SU-DHL-6 (cell line): ENCODE results near the gene CLEC20A.

Experiments
- H2AFZ ChIP-seq: fragments of 200-600 bp; sonication (generic); 2 replicates; pipeline ENCODE4 v1.6.1; 2014; ENCODE audit warnings: low read depth, mild to moderate bottlenecking, moderate library complexity, mixed read lengths, antibody characterized with exemption, low read length; ENCODE audit not compliant: severe bottlenecking
- H3F3A ChIP-seq: fragments of 200-600 bp; shearing (Covaris generic); 2 replicates; pipeline ENCODE4 v1.6.0; 2016; ENCODE audit warnings: antibody characterized with exemption, mild to moderate bottlenecking; ENCODE audit not compliant: insufficient read depth
- H3K27ac ChIP-seq: fragments of 200-600 bp; sonication (generic); 2 replicates; pipeline ENCODE4 v1.5.1; 2016; ENCODE audit warnings: low read depth, mild to moderate bottlenecking, low read length, moderate library complexity, mixed read lengths
- H3K27me3 ChIP-seq: fragments of 200-600 bp; sonication (generic), shearing (Covaris generic); 2 replicates; pipeline ENCODE4 v1.6.0; 2014; ENCODE audit warnings: mild to moderate bottlenecking, low read length
- H3K36me3 ChIP-seq: fragments of 200-600 bp; sonication (generic); 2 replicates; pipeline ENCODE4 v1.6.1; 2014; ENCODE audit warnings: mild to moderate bottlenecking, low read length, mixed read lengths
- H3K4me2 ChIP-seq: fragments of 300-600, 200-600 bp; shearing (Covaris generic), sonication (generic); 2 replicates; pipeline ENCODE4 v1.6.0; 2014; ENCODE audit warnings: low read length, low read depth, mild to moderate bottlenecking; ENCODE audit not compliant: poor library complexity, severe bottlenecking
- H3K4me3 ChIP-seq: fragments of 200-600 bp; sonication (generic); 2 replicates; pipeline ENCODE4 v1.5.1; 2014; ENCODE audit warnings: antibody characterized with exemption, low read length, mild to moderate bottlenecking, mixed read lengths; ENCODE audit not compliant: insufficient read depth, poor library complexity, severe bottlenecking
- H3K79me2 ChIP-seq: fragments of 200-600 bp; sonication (generic); 2 replicates; pipeline ENCODE4 v1.6.1; 2014; ENCODE audit warnings: mild to moderate bottlenecking, low read length, moderate library complexity; ENCODE audit not compliant: insufficient read depth
- H3K9ac ChIP-seq: fragments of 200-600 bp; sonication (generic); 2 replicates; pipeline ENCODE4 v1.7.0; 2014; ENCODE audit warnings: mild to moderate bottlenecking, low read length
- H3K9me2 ChIP-seq: fragments of 200-600 bp; sonication (generic); replicated peaks from 2 replicates; pipeline ENCODE4 v1.6.1; 2014; ENCODE audit warnings: low read length; ENCODE audit not compliant: insufficient read depth
- H3K9me3 ChIP-seq: fragments of 200-600 bp; sonication (generic); 2 replicates; pipeline ENCODE4 v1.6.1; 2014; ENCODE audit warnings: low read length, mixed read lengths; ENCODE audit not compliant: insufficient read depth
- H4K20me1 ChIP-seq: fragments of 200-600 bp; sonication (generic); 2 replicates; pipeline ENCODE4 v1.6.1; 2014; ENCODE audit warnings: low read depth, mild to moderate bottlenecking, antibody characterized with exemption, low read length, moderate library complexity, mixed read lengths
- CTCF ChIP-seq: fragments of 200-600 bp; sonication (generic); IDR thresholded peaks from one replicate; pipeline ENCODE4 v1.5.1; 2017; ENCODE audit warnings: antibody characterized with exemption, mild to moderate bottlenecking, low read length, moderate library complexity; ENCODE audit not compliant: insufficient read depth, poor library complexity, severe bottlenecking
- EZH2phosphoT487 ChIP-seq: fragments of 200-600 bp; sonication (generic), shearing (Covaris generic); conservative IDR thresholded peaks from 2 replicates; pipeline ENCODE4 v1.6.1; 2018; ENCODE audit warnings: mild to moderate bottlenecking, antibody characterized with exemption, low read length, moderate library complexity, mixed read lengths

The CLEC20A gene

DNA sequence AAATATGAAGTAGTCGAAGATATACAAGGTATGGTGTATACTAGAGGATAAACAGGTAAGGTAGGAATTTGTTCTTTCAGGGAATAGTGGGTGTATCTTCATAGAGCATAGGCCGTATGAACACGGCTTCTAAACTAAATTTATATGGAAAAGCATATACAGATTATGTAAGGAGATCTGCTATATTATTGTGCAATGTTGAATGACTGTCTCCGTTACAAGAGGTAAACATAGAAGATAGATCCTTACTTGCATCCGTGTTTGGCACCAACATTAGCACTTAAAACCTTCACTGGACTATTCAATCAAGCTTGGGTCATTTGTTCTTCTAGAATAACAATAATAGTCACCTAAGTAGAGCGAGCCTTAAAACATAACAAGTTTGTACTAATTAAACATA lies 45.9 kb downstream of the CLEC20A start:
- Histone ChIP-seq H2AFZ (no peak overlapping the region), H3K9ac (no peak overlapping the region), H3K27me3 (no peaks in the 10 kb centered on the region), H3K4me2 (no peak overlapping the region), H4K20me1 (no peaks in the 10 kb centered on the region), H3K27ac (no peak overlapping the region), H3F3A (no peaks in the 10 kb centered on the region), H3K36me3 (no peaks in the 10 kb centered on the region), H3K9me3 (no peaks in the 10 kb centered on the region), H3K79me2 (no peaks in the 10 kb centered on the region), H3K9me2 (no peaks in the 10 kb centered on the region), H3K4me3 (no peak overlapping the region)
- TF ChIP-seq CTCF: no peak
- no peak for TF ChIP-seq EZH2phosphoT487

- H3K36me3 ChIP-seq: no peaks in the 10 kb centered on the region
- no peak overlapping the region for H3K9ac ChIP-seq
- no peak overlapping the region for H3K4me2 ChIP-seq
- TF ChIP-seq EZH2phosphoT487: no peak
- TF ChIP-seq CTCF: no peak
- no peaks in the 10 kb centered on the region for H3K27me3 ChIP-seq
- H3F3A ChIP-seq: no peaks in the 10 kb centered on the region
- no peak overlapping the region for H2AFZ ChIP-seq
- H3K9me3 ChIP-seq: no peaks in the 10 kb centered on the region
- H4K20me1 ChIP-seq: no peaks in the 10 kb centered on the region
- H3K79me2 ChIP-seq: no peaks in the 10 kb centered on the region
- H3K27ac ChIP-seq: no peak overlapping the region
- H3K4me3 ChIP-seq: no peak overlapping the region
- no peaks in the 10 kb centered on the region for H3K9me2 ChIP-seq
These were observed 53.8 kb downstream of the CLEC20A start for GRCh38 chr1:178442925-178443324.

DNA sequence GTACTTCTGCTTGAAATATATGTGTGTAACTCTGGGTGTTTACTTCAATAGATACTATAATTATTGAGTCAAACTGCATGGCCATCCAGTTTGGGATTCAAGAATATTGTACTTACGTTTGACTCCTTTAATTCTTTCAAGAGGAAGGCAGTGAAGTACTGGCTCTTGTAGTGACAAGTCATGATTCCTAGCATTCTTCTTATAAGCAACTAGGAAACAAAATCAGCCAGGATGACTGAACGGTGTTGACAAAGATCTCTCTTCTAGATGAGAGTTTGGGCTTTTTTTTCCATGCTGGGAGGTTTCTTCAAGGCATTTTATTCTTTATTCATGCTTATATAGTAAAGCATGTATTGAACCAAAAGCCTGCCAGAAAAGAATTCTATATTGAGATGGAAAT lies 58.3 kb downstream of the CLEC20A start:
- H3K9ac ChIP-seq: no peak overlapping the region
- no peaks in the 10 kb centered on the region for H3K9me2 ChIP-seq
- no peak overlapping the region for H3K4me3 ChIP-seq
- H3K4me2 ChIP-seq: no peak overlapping the region
- no peaks in the 10 kb centered on the region for H3K36me3 ChIP-seq
- H3F3A ChIP-seq: no peaks in the 10 kb centered on the region
- no peak overlapping the region for H2AFZ ChIP-seq
- no peak for TF ChIP-seq CTCF
- TF ChIP-seq EZH2phosphoT487: no peak
- H3K27me3 ChIP-seq: no peaks in the 10 kb centered on the region
- H3K9me3 ChIP-seq: no peaks in the 10 kb centered on the region
- no peaks in the 10 kb centered on the region for H3K79me2 ChIP-seq
- H3K27ac ChIP-seq: no peak overlapping the region
- H4K20me1 ChIP-seq: no peaks in the 10 kb centered on the region

DNA sequence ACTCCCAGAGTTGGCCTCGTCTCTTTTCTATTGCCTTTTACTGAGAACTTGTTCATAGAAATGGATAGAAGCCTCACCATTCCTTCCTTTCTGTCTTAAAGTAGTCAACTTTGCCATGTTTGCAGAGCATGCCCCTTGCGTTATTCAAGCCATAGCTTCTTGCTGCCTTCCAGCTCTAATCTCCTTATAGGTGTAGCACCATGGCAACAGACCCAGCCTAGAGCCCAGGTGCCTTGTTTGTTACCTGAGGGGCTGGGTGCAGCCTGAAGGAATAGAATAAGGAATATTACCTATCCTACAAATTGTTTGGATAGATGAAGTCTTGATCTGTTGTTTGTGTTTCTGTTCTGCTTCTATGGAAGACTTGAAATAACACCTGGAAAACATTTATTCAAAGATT lies 59.9 kb downstream of the CLEC20A start:
- H3K4me3 ChIP-seq: no peak overlapping the region
- H3K36me3 ChIP-seq: no peaks in the 10 kb centered on the region
- no peak overlapping the region for H2AFZ ChIP-seq
- H3K27ac ChIP-seq: no peak overlapping the region
- H4K20me1 ChIP-seq: no peaks in the 10 kb centered on the region
- no peaks in the 10 kb centered on the region for H3K9me3 ChIP-seq
- no peak overlapping the region for H3K4me2 ChIP-seq
- H3K9me2 ChIP-seq: no peaks in the 10 kb centered on the region
- H3F3A ChIP-seq: no peaks in the 10 kb centered on the region
- H3K27me3 ChIP-seq: no peaks in the 10 kb centered on the region
- no peaks in the 10 kb centered on the region for H3K79me2 ChIP-seq
- TF ChIP-seq CTCF: no peak
- TF ChIP-seq EZH2phosphoT487: no peak
- no peak overlapping the region for H3K9ac ChIP-seq
